Renal cortical epithelial cell (primary cell): ENCODE data around the gene RAB27A. TPM values are rescaled to one million over a fixed set of nuclear protein-coding genes. Genes with fewer than 3 reads are reported as not detected.
A peak's percentile ranks its signal among the peaks of the same experiment; 100 is the strongest.
"Not testable (repeated sequence)": the region's sequence is repeated elsewhere in the genome, so short reads cannot be mapped to it uniquely, and the experiment has no call there.

Source experiments
- DNase-seq: peaks from one replicate; pipeline ENCODE4 v3.0.0-alpha.2; 2011; ENCODE audit warnings: low read depth
- total RNA-seq: library from RNA; depleted of rRNA; stranded (reverse); fragments of >200 nt; gene quantifications from 2 replicates; pipeline ENCODE4 v1.2.3, GENCODE V29; 2014

Gene RAB27A
- total RNA-seq, 1 donor from 2014 or later, result 25.7 TPM

GRCh38 chr15:55282284-55282833 is 7.3 kb downstream of the RAB27A start:
- peak; percentile 87 for DNase-seq

- DNase-seq, result no peak
These were observed 7.9 kb downstream of the RAB27A start for GRCh38 chr15:55281517-55282228.

- not testable (repeated sequence) for DNase-seq
These were observed 9.0 kb downstream of the RAB27A start for GRCh38 chr15:55280589-55280988.

- peak; percentile 95 for DNase-seq
These were observed 9.8 kb downstream of the RAB27A start for GRCh38 chr15:55279746-55280351.

GRCh38 chr15:55279100-55279745 is 10.4 kb downstream of the RAB27A start:
- no peak for DNase-seq

- no peak for DNase-seq
These were observed 11.9 kb downstream of the RAB27A start for GRCh38 chr15:55277715-55278114.

GRCh38 chr15:55277116-55277564 is 12.5 kb downstream of the RAB27A start:
- no peak for DNase-seq

GRCh38 chr15:55276324-55276723 is 13.3 kb downstream of the RAB27A start:
- DNase-seq, result no peak

- DNase-seq, result no peak
These were observed 19.3 kb downstream of the RAB27A start for GRCh38 chr15:55270291-55270690.

- DNase-seq, result peak; percentile 23
These were observed 21.4 kb downstream of the RAB27A start for GRCh38 chr15:55268176-55268695.

- DNase-seq, result no peak
These were observed 22.0 kb downstream of the RAB27A start for GRCh38 chr15:55267401-55268175.

GRCh38 chr15:55266547-55266946 is 23.1 kb downstream of the RAB27A start:
- DNase-seq, result no peak

GRCh38 chr15:55260562-55261131 is 29.0 kb downstream of the RAB27A start:
- no peak for DNase-seq

- no peak for DNase-seq
These were observed 31.7 kb downstream of the RAB27A start for GRCh38 chr15:55257938-55258337.

- DNase-seq, result no peak
These were observed 32.5 kb downstream of the RAB27A start for GRCh38 chr15:55257012-55257670.

GRCh38 chr15:55256281-55257011 is 33.2 kb downstream of the RAB27A start:
- no peak for DNase-seq

- no peak for DNase-seq
These were observed 33.9 kb downstream of the RAB27A start for GRCh38 chr15:55255714-55256113.

GRCh38 chr15:55254916-55255679 is 34.5 kb downstream of the RAB27A start:
- no peak for DNase-seq

- DNase-seq, result peak; percentile 77
These were observed 36.0 kb downstream of the RAB27A start for GRCh38 chr15:55253580-55253979.
